Measurements from ENCODE around the gene NAIF1. TPM values are rescaled to one million over a fixed set of nuclear protein-coding genes. Genes with fewer than 3 reads are reported as not detected.

NAIF1 gene
- total and polyA plus RNA-seq, 4 experiments from 2014 or later = 11.3 to 15.2 (median 13.6) TPM

- H3K27me3 Mint-ChIP-seq = no peaks in the 10 kb centered on the region
- peak in 2 of 5 donors; percentile 43 to 68 for DNase-seq
- no peaks in the 10 kb centered on the region for H3K36me3 ChIP-seq (ENCODE audit: insufficient read depth, low read length)
- peaks cover 80% of the 10 kb centered on the region for H3K4me1 ChIP-seq (ENCODE audit: insufficient read depth, low read length)
- CTCF ChIA-PET (ENCODE audit: partially characterized antibody) = interaction anchor here (0.6 to 1.8 kb wide), 9 partner anchors 14 to 126 kb away, joined by 3 to 4 read pairs (median 4); no protein-coding TSS in a partner anchor
- POLR2A ChIA-PET (ENCODE audit: partially characterized antibody) = interaction anchor here (1.0 to 5.5 kb wide), 20 partner anchors 9 to 334 kb away, joined by 3 to 63 read pairs (median 6); partner anchors contain the start of genes CDK9, EEIG1, PTGES2 and TOR2A
- peak overlapping the region; percentile 83 to 97 (median 91) for H3K27ac Mint-ChIP-seq
- peak overlapping the region in 7 of 8 donors; percentile 89 to 98 (median 94) for H3K4me3 Mint-ChIP-seq
- H3K27ac ChIP-seq (ENCODE audit: low read depth, low read length) = peak overlapping the region; percentile 75
- H3K27me3 ChIP-seq (ENCODE audit: insufficient read depth, low read length) = no peaks in the 10 kb centered on the region
- peaks cover 39 to 56% (median 46%) of the 10 kb centered on the region in 4 donors for H3K4me1 Mint-ChIP-seq
- intact Hi-C loops (cut with micrococcal nuclease) = loop anchor here (2.0 to 10.0 kb wide), 4 partner anchors 16 to 844 kb away; partner anchors contain the start of gene CDK9
- H3K9me3 Mint-ChIP-seq = peaks cover 0 to 2% (median 0%) of the 10 kb centered on the region in 8 donors
- no peaks in the 10 kb centered on the region for H3K9me3 ChIP-seq (ENCODE audit: control insufficient read depth in 1 of 2, low read length in 2 of 2)
- H3K4me3 ChIP-seq (ENCODE audit: low read length in 2 of 2) = peak overlapping the region; percentile 72 to 86
- peaks cover 3 to 7% of the 10 kb centered on the region in 2 donors for H3K36me3 Mint-ChIP-seq
Observed at GRCh38 chr9:128068386-128069205, 1.5 kb upstream of the NAIF1 start.

DNA sequence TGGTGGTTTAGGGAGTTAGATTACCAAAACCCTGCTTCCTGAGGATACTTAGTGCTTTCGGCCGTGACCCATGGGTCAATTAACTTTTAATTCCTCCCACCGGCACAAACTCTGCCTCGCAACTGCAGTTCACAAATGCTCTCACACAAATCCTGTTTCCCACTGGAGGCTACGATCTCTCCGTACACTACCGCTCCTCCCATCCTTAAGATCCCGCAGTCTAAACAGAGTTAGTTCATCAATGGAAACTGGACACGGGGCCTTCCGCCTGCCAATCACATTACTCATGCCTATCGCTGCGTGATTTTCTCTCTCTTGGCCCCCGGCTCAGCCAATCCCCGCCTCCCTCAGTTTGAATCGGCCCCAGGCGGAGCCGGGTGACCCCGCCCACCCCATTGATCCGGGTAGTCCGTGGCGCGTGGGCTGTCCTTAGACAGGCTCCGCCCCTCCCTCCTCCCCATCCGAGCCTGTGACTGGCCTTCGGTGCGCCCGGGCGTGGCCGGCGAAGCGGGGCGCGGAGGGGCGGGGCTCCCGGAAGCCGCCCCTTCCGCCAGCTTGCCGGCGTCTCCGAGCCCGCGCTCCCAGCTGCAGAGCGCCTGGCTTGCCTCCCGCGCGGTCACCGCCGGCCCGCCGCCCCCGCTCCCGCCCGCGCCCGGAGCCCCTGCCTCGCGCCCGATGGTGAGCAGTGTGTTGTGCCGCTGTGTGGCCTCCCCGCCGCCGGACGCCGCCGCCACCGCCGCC is 695 bp upstream of the NAIF1 start, which contains the start of gene SLC25A25:
TSS of gene SLC25A25 (plus strand) at position 588 of the 741 bp plus-strand sequence. CDS start at position 676, 88 bp downstream.
- Histone ChIP-seq H3K4me3 (ENCODE audit: low read length in 2 of 2) (peak within 1 kb of the TSS; percentile 87 to 92), H3K4me1 (ENCODE audit: insufficient read depth, low read length) (peaks cover 80% of the 10 kb centered on the region), H3K9me3 (ENCODE audit: control insufficient read depth in 1 of 2, low read length in 2 of 2) (no peaks in the 10 kb centered on the region), H3K27ac (ENCODE audit: low read depth, low read length) (peak within 1 kb of the TSS; percentile 86), H3K27me3 (ENCODE audit: insufficient read depth, low read length) (no peaks in the 10 kb centered on the region), H3K36me3 (ENCODE audit: insufficient read depth, low read length) (peaks cover 7% of the 10 kb centered on the region)
- peak; percentile 100 for DNase-seq
- Mint-ChIP-seq H3K9me3 (no peaks in the 10 kb centered on the region), H3K27me3 (no peaks in the 10 kb centered on the region), H3K27ac (peak within 1 kb of the TSS; percentile 83 to 97 (median 91)), H3K36me3 (peaks cover 3 to 7% of the 10 kb centered on the region in 2 donors), H3K4me1 (peaks cover 38 to 56% (median 45%) of the 10 kb centered on the region in 4 donors), H3K4me3 (peak within 1 kb of the TSS in 7 of 8 donors; percentile 89 to 98 (median 94))
- ChIA-PET CTCF (ENCODE audit: partially characterized antibody) (interaction anchor here (0.6 to 2.4 kb wide), 9 partner anchors 15 to 126 kb away, joined by 3 to 13 read pairs (median 4); no protein-coding TSS in a partner anchor), POLR2A (ENCODE audit: partially characterized antibody) (interaction anchor here (0.8 to 5.5 kb wide), 33 partner anchors 8 to 843 kb away, joined by 3 to 63 read pairs (median 5); partner anchors contain the start of genes CDK9, DPM2, EEIG1 and PTGES2)
- intact Hi-C loops (cut with micrococcal nuclease) = loop anchor here (1.0 to 10.0 kb wide), 7 partner anchors 17 to 843 kb away; partner anchors contain the start of genes CDK9 and URM1

GRCh38 chr9:128065907-128066712 is 1.0 kb downstream of the NAIF1 start:
- peaks cover 7 to 8% of the 10 kb centered on the region in 2 donors for H3K36me3 Mint-ChIP-seq
- peak overlapping the region; percentile 36 to 93 (median 91) for H3K27ac Mint-ChIP-seq
- no peaks in the 10 kb centered on the region for H3K27me3 Mint-ChIP-seq
- no peaks in the 10 kb centered on the region for H3K9me3 ChIP-seq (ENCODE audit: control insufficient read depth in 1 of 2, low read length in 2 of 2)
- no peaks in the 10 kb centered on the region for H3K27me3 ChIP-seq (ENCODE audit: insufficient read depth, low read length)
- peaks cover 80% of the 10 kb centered on the region for H3K4me1 ChIP-seq (ENCODE audit: insufficient read depth, low read length)
- no peak for DNase-seq
- H3K27ac ChIP-seq (ENCODE audit: low read depth, low read length) = peak overlapping the region; percentile 86
- peak overlapping the region; percentile 11 to 92 for H3K4me3 ChIP-seq (ENCODE audit: low read length in 2 of 2)
- POLR2A ChIA-PET (ENCODE audit: partially characterized antibody) = interaction anchor here (0.7 to 5.5 kb wide), 11 partner anchors 13 to 331 kb away, joined by 3 to 63 read pairs (median 7); partner anchors contain the start of genes EEIG1, PTGES2 and TOR2A
- H3K4me3 Mint-ChIP-seq = peak overlapping the region in 5 of 8 donors; percentile 57 to 83 (median 72)
- intact Hi-C loops (cut with micrococcal nuclease) = loop anchor here (2.0 to 10.0 kb wide), 3 partner anchors 279 to 841 kb away; partner anchors contain the start of genes CDK9 and URM1
- peaks cover 36 to 58% (median 46%) of the 10 kb centered on the region in 4 donors for H3K4me1 Mint-ChIP-seq
- CTCF ChIA-PET (ENCODE audit: partially characterized antibody) = interaction anchor here (1.3 to 2.4 kb wide), 5 partner anchors 17 to 122 kb away, joined by 3 to 13 read pairs (median 5); no protein-coding TSS in a partner anchor
- no peaks in the 10 kb centered on the region for H3K9me3 Mint-ChIP-seq
- peaks cover 12% of the 10 kb centered on the region for H3K36me3 ChIP-seq (ENCODE audit: insufficient read depth, low read length)

- Mint-ChIP-seq H3K36me3 (peaks cover 0 to 5% of the 10 kb centered on the region in 2 donors), H3K9me3 (no peaks in the 10 kb centered on the region), H3K27ac (peak overlapping the region in 4 of 7 donors; percentile 16 to 91 (median 73)), H3K27me3 (no peaks in the 10 kb centered on the region), H3K4me1 (peaks cover 32 to 45% (median 37%) of the 10 kb centered on the region in 4 donors), H3K4me3 (peak overlapping the region in 4 of 8 donors; percentile 15 to 52 (median 41))
- Histone ChIP-seq H3K4me1 (ENCODE audit: insufficient read depth, low read length) (peaks cover 69% of the 10 kb centered on the region), H3K4me3 (ENCODE audit: low read length in 2 of 2) (no peak overlapping the region), H3K27ac (ENCODE audit: low read depth, low read length) (no peak overlapping the region), H3K36me3 (ENCODE audit: insufficient read depth, low read length) (peaks cover 12% of the 10 kb centered on the region), H3K27me3 (ENCODE audit: insufficient read depth, low read length) (no peaks in the 10 kb centered on the region), H3K9me3 (ENCODE audit: control insufficient read depth in 1 of 2, low read length in 2 of 2) (no peaks in the 10 kb centered on the region)
- intact Hi-C loops (cut with micrococcal nuclease) = loop anchor here (10.0 kb wide), 1 partner anchor 838 kb away; no protein-coding TSS in a partner anchor
- POLR2A ChIA-PET (ENCODE audit: partially characterized antibody) = interaction anchor here (1.8 kb wide), 1 partner anchor 126 kb away, joined by 5 read pairs; the partner anchor contains the start of gene DPM2
- CTCF ChIA-PET (ENCODE audit: partially characterized antibody) = interaction anchor here (0.7 to 2.0 kb wide), 8 partner anchors 9 to 107 kb away, joined by 3 to 9 read pairs (median 5); no protein-coding TSS in a partner anchor
- no peak for DNase-seq
Observed at GRCh38 chr9:128062846-128063831, 4.0 kb downstream of the NAIF1 start.

DNA sequence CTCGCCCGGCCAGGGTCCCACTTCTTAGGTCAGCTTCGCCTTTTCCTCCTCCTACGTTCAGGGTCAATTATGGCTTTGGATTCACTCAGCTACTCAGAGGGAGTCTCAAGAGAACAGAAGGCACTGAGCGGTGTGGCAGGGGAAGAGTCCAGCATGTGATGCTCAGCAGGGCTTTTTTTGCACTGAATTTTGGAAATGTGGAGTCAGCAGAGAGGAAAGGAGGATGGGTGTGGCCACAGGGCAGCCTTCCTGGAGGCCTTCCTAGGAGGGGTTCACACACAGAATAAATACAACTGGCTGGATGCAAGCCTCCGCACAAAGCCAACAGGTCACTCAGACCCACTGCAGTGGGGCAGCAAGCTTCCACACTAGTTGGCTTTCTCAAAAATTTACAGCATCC is 4.8 kb downstream of the NAIF1 start:
- Histone ChIP-seq H3K27me3 (ENCODE audit: insufficient read depth, low read length) (no peaks in the 10 kb centered on the region), H3K27ac (ENCODE audit: low read depth, low read length) (no peak overlapping the region), H3K36me3 (ENCODE audit: insufficient read depth, low read length) (peaks cover 12% of the 10 kb centered on the region), H3K9me3 (ENCODE audit: control insufficient read depth in 1 of 2, low read length in 2 of 2) (no peaks in the 10 kb centered on the region), H3K4me3 (ENCODE audit: low read length in 2 of 2) (no peak overlapping the region), H3K4me1 (ENCODE audit: insufficient read depth, low read length) (peaks cover 69% of the 10 kb centered on the region)
- Mint-ChIP-seq H3K36me3 (peaks cover 0 to 5% of the 10 kb centered on the region in 2 donors), H3K27me3 (no peaks in the 10 kb centered on the region), H3K4me3 (peak overlapping the region in 7 of 8 donors; percentile 3 to 90 (median 70)), H3K4me1 (peaks cover 32 to 45% (median 37%) of the 10 kb centered on the region in 4 donors), H3K9me3 (no peaks in the 10 kb centered on the region), H3K27ac (peak overlapping the region in 6 of 7 donors; percentile 36 to 91 (median 84))
- POLR2A ChIA-PET (ENCODE audit: partially characterized antibody) = interaction anchor here (1.1 to 1.8 kb wide), 3 partner anchors 10 to 125 kb away, joined by 3 to 5 read pairs (median 4); partner anchors contain the start of gene DPM2
- no peak for DNase-seq
- CTCF ChIA-PET (ENCODE audit: partially characterized antibody) = interaction anchor here (0.7 to 1.7 kb wide), 5 partner anchors 10 to 55 kb away, joined by 3 to 6 read pairs (median 4); no protein-coding TSS in a partner anchor
- intact Hi-C loops (cut with micrococcal nuclease) = loop anchor here (10.0 kb wide), 1 partner anchor 837 kb away; no protein-coding TSS in a partner anchor

All from CD4-positive, alpha-beta memory T cell (primary cell).